Neural crest cell (in vitro differentiated cells): ENCODE results near the gene LSM5. TPM values are rescaled to one million over a fixed set of nuclear protein-coding genes. Genes with fewer than 3 reads are reported as not detected.
A peak's percentile ranks its signal among the peaks of the same experiment; 100 is the strongest.
"Not testable (repeated sequence)": the region's sequence is repeated elsewhere in the genome, so short reads cannot be mapped to it uniquely, and the experiment has no call there.

Source experiments
- DNase-seq: peaks from one replicate; pipeline ENCODE4 v3.0.0; 2021; ENCODE audit warnings: low read depth, mixed read lengths, low spot score
- H3K27ac Mint-ChIP-seq: one replicate; pipeline ENCODE4 v1.8.0; 2021; ENCODE audit warnings: mild to moderate bottlenecking, mixed read lengths; ENCODE audit not compliant: unreplicated experiment
- H3K27me3 Mint-ChIP-seq: 2 replicates; pipeline ENCODE4 v1.8.0; 2021; ENCODE audit warnings: low read depth, mild to moderate bottlenecking, mixed read lengths
- H3K36me3 Mint-ChIP-seq: 2 replicates; pipeline ENCODE4 v1.8.0; 2021; ENCODE audit warnings: low read depth, mild to moderate bottlenecking, mixed read lengths
- H3K4me1 Mint-ChIP-seq: 2 replicates; pipeline ENCODE4 v1.8.0; 2021; ENCODE audit warnings: mixed read lengths
- H3K4me3 Mint-ChIP-seq: one replicate; pipeline ENCODE4 v1.8.0; 2021; ENCODE audit warnings: mild to moderate bottlenecking, mixed read lengths
- H3K9me3 Mint-ChIP-seq: 2 replicates; pipeline ENCODE4 v1.8.0; 2021; ENCODE audit warnings: mixed read lengths
- CTCF ChIP-seq: fragments of 200-600 bp; sonication (generic); conservative IDR thresholded peaks from 2 replicates; pipeline ENCODE4 v1.5.0; 2021; ENCODE audit warnings: antibody characterized with exemption, mild to moderate bottlenecking
- total RNA-seq: library from RNA; stranded (reverse); gene quantifications from 2 replicates; pipeline ENCODE4 v1.2.1, GENCODE V29; 2021

The LSM5 gene
- total RNA-seq, 1 donor from 2014 or later: 89.0 TPM

DNA sequence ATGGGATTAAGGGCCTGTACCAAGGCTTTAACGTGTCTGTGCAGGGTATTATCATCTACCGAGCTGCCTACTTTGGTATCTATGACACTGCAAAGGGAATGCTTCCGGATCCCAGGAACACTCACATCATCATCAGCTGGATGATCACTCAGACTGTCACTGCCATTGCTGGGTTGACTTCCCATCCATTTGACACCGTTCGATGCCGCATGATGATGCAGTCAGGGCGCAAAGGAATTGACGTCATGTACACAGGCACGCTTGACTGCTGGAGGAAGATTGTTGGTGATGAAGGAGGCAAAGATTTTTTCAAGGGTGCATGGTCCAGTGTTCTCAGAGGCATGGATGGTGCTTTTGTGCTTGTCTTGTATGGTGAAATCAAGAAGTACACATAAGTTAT lies 18.2 kb downstream of the LSM5 start:
- no peaks in the 10 kb centered on the region for H3K4me1 Mint-ChIP-seq
- H3K27ac Mint-ChIP-seq: no peak overlapping the region
- TF ChIP-seq CTCF: no peak
- no peaks in the 10 kb centered on the region for H3K27me3 Mint-ChIP-seq
- DNase-seq: no peak
- no peak overlapping the region for H3K4me3 Mint-ChIP-seq
- H3K36me3 Mint-ChIP-seq: no peaks in the 10 kb centered on the region
- peaks cover 2% of the 10 kb centered on the region for H3K9me3 Mint-ChIP-seq

DNA sequence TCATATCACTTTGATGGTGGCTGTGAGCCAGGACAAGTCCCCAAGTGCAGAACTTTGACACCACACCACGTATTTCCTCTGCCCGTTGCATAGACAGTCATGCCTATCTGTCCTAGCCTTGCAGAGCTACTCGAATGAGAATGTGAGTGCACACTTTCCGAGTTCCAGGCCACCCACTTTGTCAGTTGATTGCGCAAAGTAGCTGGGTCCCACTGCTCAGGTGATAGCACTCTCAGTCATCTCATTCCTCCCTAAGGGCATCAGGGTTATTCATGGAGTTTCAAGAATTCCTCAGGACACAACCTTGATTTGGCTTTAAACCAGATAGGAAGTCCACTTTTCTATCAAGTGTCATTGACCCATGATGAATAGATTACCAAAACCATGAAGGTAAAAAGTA lies 19.3 kb downstream of the LSM5 start:
- TF ChIP-seq CTCF: no peak
- H3K27ac Mint-ChIP-seq: no peak overlapping the region
- no peaks in the 10 kb centered on the region for H3K27me3 Mint-ChIP-seq
- no peaks in the 10 kb centered on the region for H3K36me3 Mint-ChIP-seq
- no peak overlapping the region for H3K4me3 Mint-ChIP-seq
- peaks cover 2% of the 10 kb centered on the region for H3K9me3 Mint-ChIP-seq
- DNase-seq: no peak
- no peaks in the 10 kb centered on the region for H3K4me1 Mint-ChIP-seq

DNA sequence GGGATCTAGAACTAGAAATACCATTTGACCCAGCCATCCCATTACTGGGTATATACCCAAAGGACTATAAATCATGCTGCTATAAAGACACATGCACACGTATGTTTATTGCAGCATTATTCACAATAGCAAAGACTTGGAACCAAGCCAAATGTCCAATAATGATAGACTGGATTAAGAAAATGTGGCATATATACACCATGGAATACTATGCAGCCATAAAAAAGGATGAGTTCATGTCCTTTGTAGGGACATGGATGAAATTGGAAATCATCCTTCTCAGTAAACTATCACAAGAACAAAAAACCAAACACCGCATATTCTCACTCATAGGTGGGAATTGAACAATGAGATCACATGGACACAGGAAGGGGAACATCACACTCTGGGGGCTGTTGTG lies 20.2 kb downstream of the LSM5 start:
- H3K9me3 Mint-ChIP-seq, H3K36me3 Mint-ChIP-seq, H3K27me3 Mint-ChIP-seq, H3K4me3 Mint-ChIP-seq, DNase-seq, H3K4me1 Mint-ChIP-seq, H3K27ac Mint-ChIP-seq: not testable (repeated sequence)

DNA sequence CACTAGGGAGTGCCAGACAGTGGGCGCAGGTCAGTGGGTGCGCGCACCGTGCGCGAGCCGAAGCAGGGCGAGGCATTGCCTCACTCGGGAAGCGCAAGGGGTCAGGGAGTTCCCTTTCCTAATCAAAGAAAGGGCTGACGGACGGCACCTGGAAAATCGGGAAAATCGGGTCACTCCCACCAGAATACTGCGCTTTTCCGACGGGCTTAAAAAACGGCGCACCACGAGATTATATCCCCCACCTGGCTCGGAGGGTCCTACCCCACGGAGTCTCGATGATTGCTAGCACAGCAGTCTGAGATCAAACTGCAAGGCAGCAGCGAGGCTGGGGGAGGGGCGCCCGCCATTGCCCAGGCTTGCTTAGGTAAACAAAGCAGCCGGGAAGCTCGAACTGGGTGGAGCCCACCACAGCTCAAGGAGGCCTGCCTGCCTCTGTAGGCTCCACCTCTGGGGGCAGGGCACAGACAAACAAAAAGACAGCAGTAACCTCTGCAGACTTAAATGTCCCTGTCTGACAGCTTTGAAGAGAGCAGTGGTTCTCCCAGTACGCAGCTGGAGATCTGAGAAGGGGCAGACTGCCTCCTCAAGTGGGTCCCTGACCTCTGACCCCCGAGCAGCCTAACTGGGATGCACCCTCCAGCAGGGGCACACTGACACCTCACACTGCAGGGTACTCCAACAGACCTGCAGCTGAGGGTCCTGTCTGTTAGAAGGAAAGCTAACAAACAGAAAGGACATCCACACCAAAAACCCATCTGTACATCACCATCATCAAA lies 25.4 kb downstream of the LSM5 start:
- not testable (repeated sequence) for H3K9me3 Mint-ChIP-seq, H3K27ac Mint-ChIP-seq, DNase-seq, H3K4me1 Mint-ChIP-seq, H3K36me3 Mint-ChIP-seq, H3K27me3 Mint-ChIP-seq
- H3K4me3 Mint-ChIP-seq: peak overlapping the region; percentile 83

GRCh38 chr7:32462977-32463376 lies 27.2 kb downstream of the LSM5 start:
- H3K27ac Mint-ChIP-seq: no peak overlapping the region
- no peaks in the 10 kb centered on the region for H3K36me3 Mint-ChIP-seq

GRCh38 chr7:32462451-32462850 lies 27.7 kb downstream of the LSM5 start:
- Mint-ChIP-seq H3K36me3 (no peaks in the 10 kb centered on the region), H3K4me3 (no peak overlapping the region), H3K27me3 (no peaks in the 10 kb centered on the region), H3K9me3 (no peaks in the 10 kb centered on the region), H3K27ac (no peak overlapping the region), H3K4me1 (peaks cover 4% of the 10 kb centered on the region)
- no peak for DNase-seq
- no peak for TF ChIP-seq CTCF

More at GRCh38 chr7:32462977-32463376, 27.2 kb downstream of the LSM5 start:
- no peak overlapping the region for H3K4me3 Mint-ChIP-seq
- TF ChIP-seq CTCF: no peak
- H3K9me3 Mint-ChIP-seq: no peaks in the 10 kb centered on the region
- no peak for DNase-seq
- no peaks in the 10 kb centered on the region for H3K27me3 Mint-ChIP-seq
- H3K4me1 Mint-ChIP-seq: peaks cover 4% of the 10 kb centered on the region
